K562 (cell line): ENCODE data around the gene NOP14. TPM values are rescaled to one million over a fixed set of nuclear protein-coding genes. Genes with fewer than 3 reads are reported as not detected.
"Not testable (repeated sequence)": the region's sequence is repeated elsewhere in the genome, so short reads cannot be mapped to it uniquely, and the experiment has no call there.

Experiments used
- ATAC-seq: fragments of 200-7000 bp; cut with Tn5 transposase; 3 replicates; pipeline ENCODE4 v1.9.1; 2020; ENCODE audit warnings: moderate library complexity
- BruUV-seq: library from RNA; stranded (reverse); fragments of 400-500 nt; replicated peaks from 2 replicates; lab custom pipeline; 2021; lab: Mats Ljungman, UMichigan
- CTCF ChIA-PET: fragments of 300-600 bp; formaldehyde crosslinking; extraction: SDS; loops from one replicate; lab custom pipeline; 2021; ENCODE audit warnings: low intra/inter-chr PET ratio; lab: Yijun Ruan, JAX
- POLR2A ChIA-PET: fragments of 300-600, 350-650 bp; sonication (Branson Sonifier 250); formaldehyde crosslinking; extraction: SDS; loops from one replicate; lab custom pipeline; 2021; ENCODE audit warnings: antibody characterized with exemption, inconsistent platforms; lab: Yijun Ruan, JAX
- DNase-seq, 4 experiments: peaks; one replicate each; pipeline versions ENCODE4 v3.0.0 to v3.0.0-alpha.2; 2011 to 2018; ENCODE audit warnings: low spot score in 3 of 4, mixed read lengths in 3 of 4; ENCODE audit errors: extremely low read depth in 1 of 4
- FAIRE-seq: peaks from 2 replicates; lab custom pipeline; 2011; peaks lifted over from hg19 to GRCh38; lab: Jason Lieb, UNC
- H2AFZ ChIP-seq: 2 replicates; pipeline ENCODE4 v1.6.0; 2011; ENCODE audit warnings: low read depth, low read length, control low read depth, inconsistent platforms
- H3K27ac ChIP-seq: fragments of 200-600 bp; 3 replicates; pipeline ENCODE4 v1.8.0; 2011; ENCODE audit warnings: low read depth, mild to moderate bottlenecking, control low read depth, inconsistent platforms, low read length, moderate library complexity, mixed read lengths; ENCODE audit errors: extremely low read depth
- H3K27me3 ChIP-seq, 2 experiments: fragments of 300-600 bp in 1 of 2; 2 replicates in 1 of 2; 3 replicates in 1 of 2; pipeline versions ENCODE4 v1.6.0 to v1.8.0; 2011; ENCODE audit warnings: inconsistent platforms in 2 of 2, low read length in 2 of 2, mild to moderate bottlenecking in 1 of 2, mixed read lengths in 1 of 2, moderate library complexity in 1 of 2; ENCODE audit not compliant: control insufficient read depth in 2 of 2, insufficient read depth in 2 of 2
- H3K36me3 ChIP-seq: fragments of 300-600 bp; 3 replicates; pipeline ENCODE4 v1.8.0; 2011; ENCODE audit warnings: mild to moderate bottlenecking, low read length, inconsistent platforms; ENCODE audit not compliant: control insufficient read depth, insufficient read depth
- H3K4me1 ChIP-seq, 2 experiments: fragments of 200-600 bp in 1 of 2; replicated peaks in 1 of 2; 2 replicates in 1 of 2; 3 replicates in 1 of 2; pipeline versions ENCODE4 v1.5.1 to v1.8.0; 2011; ENCODE audit warnings: inconsistent platforms in 2 of 2, low read length in 2 of 2, mild to moderate bottlenecking in 1 of 2, mixed read lengths in 1 of 2, moderate library complexity in 1 of 2; ENCODE audit not compliant: control insufficient read depth in 2 of 2, insufficient read depth in 2 of 2
- H3K4me2 ChIP-seq: 2 replicates; pipeline ENCODE4 v1.6.1; 2011; ENCODE audit warnings: low read length, control low read depth, inconsistent platforms, mixed read lengths; ENCODE audit not compliant: insufficient read depth
- H3K4me3 ChIP-seq: fragments of 200-600 bp; sonication (generic), shearing (Covaris generic); 2 replicates; pipeline ENCODE4 v1.5.1; 2016; ENCODE audit warnings: control low read depth, inconsistent platforms
- H3K79me2 ChIP-seq: fragments of 200-600 bp; 3 replicates; pipeline ENCODE4 v1.8.0; 2011; ENCODE audit warnings: low read length, inconsistent platforms; ENCODE audit not compliant: control insufficient read depth, insufficient read depth
- H3K9ac ChIP-seq, 2 experiments: 2 replicates each; pipeline versions ENCODE4 v1.6.0 to v1.6.1; 2011; ENCODE audit warnings: low read depth in 2 of 2, low read length in 2 of 2, control low read depth in 1 of 2, inconsistent platforms in 1 of 2, mild to moderate bottlenecking in 1 of 2, mixed read lengths in 1 of 2; ENCODE audit not compliant: insufficient read depth in 1 of 2
- H3K9me1 ChIP-seq: one replicate; pipeline ENCODE4 v1.6.0; 2011; ENCODE audit warnings: inconsistent platforms, mild to moderate bottlenecking, low read length, moderate library complexity; ENCODE audit not compliant: control insufficient read depth, insufficient read depth
- H3K9me3 ChIP-seq: replicated peaks from 2 replicates; pipeline ENCODE4 v1.5.1; 2011; ENCODE audit warnings: low read depth, low read length, inconsistent platforms; ENCODE audit not compliant: control insufficient read depth, insufficient read depth
- H4K20me1 ChIP-seq: replicated peaks from 2 replicates; pipeline ENCODE4 v1.6.1; 2011; ENCODE audit warnings: low read length, inconsistent platforms, mixed read lengths; ENCODE audit not compliant: control insufficient read depth, insufficient read depth
- POLR2G ChIP-seq: fragments of 200-400 bp; formaldehyde crosslinking; IDR thresholded peaks from 2 replicates; pipeline ENCODE4 v1.6.1; 2017; ENCODE audit warnings: low read depth, mild to moderate bottlenecking, antibody characterized with exemption, low read length, moderate library complexity
- WGBS: fragments of 100-300 bp; shearing (Covaris generic); methylation state at CpG from one replicate; pipeline ENCODE4 v1.1.6; 2016; ENCODE audit warnings: low coverage, mixed read lengths; ENCODE audit not compliant: insufficient coverage; ENCODE audit errors: missing lambda C conversion rate; 5-methylcytosine and 5-hydroxymethylcytosine counted together
- in situ Hi-C: fragments of 300-500 bp; cut with MboI; formaldehyde crosslinking; loops from 4 replicates; pipeline ENCODE4 v1.15.0; 2018; ENCODE audit warnings: inconsistent platforms, mixed read lengths
- intact Hi-C: fragments of 100-400 bp; cut with micrococcal nuclease; formaldehyde crosslinking; loops from 2 replicates; pipeline ENCODE4 v1.14.2; 2022
- polyA plus RNA-seq, 8 experiments: library from polyadenylated mRNA; depleted of rRNA in 4 of 8; stranded (reverse) in 5 of 8; unstranded in 3 of 8; fragments of >200 nt; fragmentation: Nextera tagmentation in 2 of 8; fragmentation: Illumina TruSeq in 1 of 8; extraction: Ambion mirVana in 2 of 8; extraction: Trizol in 1 of 8; gene quantifications; 2 replicates each; pipeline versions ENCODE4 v1.2.1 to v1.2.3, GENCODE V29; 2011 to 2014; ENCODE audit warnings: inconsistent platforms in 1 of 8, missing spikeins in 1 of 8
- total RNA-seq, 7 experiments: library from RNA; depleted of rRNA in 6 of 7; stranded (reverse); fragments of >200 nt in 6 of 7; fragmentation: Illumina TruSeq in 2 of 7; extraction: Trizol in 2 of 7; gene quantifications; 2 replicates each; pipeline versions ENCODE4 v1.2.1 to v1.2.3, GENCODE V29; 2011 to 2021; ENCODE audit warnings: low replicate concordance in 1 of 7

NOP14 gene
- total and polyA plus RNA-seq, 9 of the 15 experiments (the other 6 are each of a cell fraction or from before 2014, with no cell fraction given) = 12.7 to 76.0 (median 50.9) TPM

GRCh38 chr4:2945619-2946604 is 17.3 kb downstream of the NOP14 start:
- in situ Hi-C loops, H3K27me3 ChIP-seq, H3K9me3 ChIP-seq, ATAC-seq, H3K9me1 ChIP-seq, H4K20me1 ChIP-seq, H3K27ac ChIP-seq, intact Hi-C loops, H3K4me2 ChIP-seq, H2AFZ ChIP-seq: not testable (repeated sequence)
- POLR2A ChIA-PET = interaction anchor here (0.6 to 1.3 kb wide), 6 partner anchors 8 to 207 kb away, joined by 3 to 10 read pairs (median 4); partner anchors contain the start of genes GRK4 and NOP14
- TF ChIP-seq POLR2G = 0 out of 2 replicates have a peak, but pooled peaks have one; percentile 16
- TF ChIP-seq, all 486 proteins: peak for 1; not testable (repeated sequence) for 485
- H3K4me3 ChIP-seq, BruUV-seq, DNase-seq, CTCF ChIA-PET, FAIRE-seq, H3K9ac ChIP-seq, H3K4me1 ChIP-seq, H3K79me2 ChIP-seq: not testable (repeated sequence)
- peaks cover 96% of the 10 kb centered on the region for H3K36me3 ChIP-seq
- WGBS = 91% methylated on average over 22 of the region's 30 CpGs
